Lung (tissue), 14 donors: Measurements from ENCODE around the gene TUBB8B. TPM values are rescaled to one million over a fixed set of nuclear protein-coding genes. Genes with fewer than 3 reads are reported as not detected.
"Not testable (repeated sequence)": the region's sequence is repeated elsewhere in the genome, so short reads cannot be mapped to it uniquely, and the experiment has no call there.

Experiments used
- ATAC-seq: fragments of 200-7000 bp; cut with Tn5 transposase; one replicate; pipeline ENCODE4 v1.9.1; 2020; ENCODE audit warnings: moderate number of reproducible peaks; ENCODE audit not compliant: insufficient read depth, low FRiP score
- DNase-seq, 3 donors: peaks; one replicate each; pipeline ENCODE4 v3.0.0-alpha.2; 2013 to 2017
- H3K27ac ChIP-seq, 2 donors: one replicate each; pipeline ENCODE4 v1.5.1; 2013; ENCODE audit warnings: mild to moderate bottlenecking in 2 of 2, moderate library complexity in 2 of 2, control low read depth in 1 of 2, inconsistent platforms in 1 of 2, low read depth in 1 of 2, low read length in 1 of 2
- H3K27me3 ChIP-seq, 3 donors: one replicate each; pipeline ENCODE4 v1.5.1; 2013; ENCODE audit warnings: low read length in 2 of 3; ENCODE audit not compliant: control insufficient read depth in 3 of 3, insufficient read depth in 3 of 3
- H3K36me3 ChIP-seq, 4 donors: one replicate each; pipeline ENCODE4 v1.5.1; 2013; ENCODE audit warnings: low read length in 4 of 4, mild to moderate bottlenecking in 1 of 4, moderate library complexity in 1 of 4; ENCODE audit not compliant: control insufficient read depth in 4 of 4, insufficient read depth in 4 of 4
- H3K4me1 ChIP-seq, 5 donors: one replicate each; pipeline ENCODE4 v1.5.1; 2013; ENCODE audit warnings: low read length in 5 of 5, mild to moderate bottlenecking in 2 of 5, moderate library complexity in 1 of 5; ENCODE audit not compliant: control insufficient read depth in 5 of 5, insufficient read depth in 5 of 5
- H3K4me3 ChIP-seq: one replicate; pipeline ENCODE4 v1.5.1; 2013; ENCODE audit warnings: mild to moderate bottlenecking, control low read depth, moderate library complexity
- H3K9ac ChIP-seq, 2 donors: one replicate each; pipeline ENCODE4 v1.5.1; 2013; ENCODE audit warnings: low read length in 2 of 2, control low read depth in 1 of 2; ENCODE audit not compliant: insufficient read depth in 1 of 2
- H3K9me3 ChIP-seq, 4 donors: one replicate each; pipeline ENCODE4 v1.5.1; 2013; ENCODE audit warnings: low read length in 3 of 4, mild to moderate bottlenecking in 1 of 4, moderate library complexity in 1 of 4; ENCODE audit not compliant: control insufficient read depth in 4 of 4, insufficient read depth in 3 of 4
- WGBS, 2 donors: extraction: QIAGEN DNeasy Blood & Tissue Kit; methylation state at CpG; one replicate each; pipeline ENCODE4 v1.1.7; 2013; 5-methylcytosine and 5-hydroxymethylcytosine counted together
- long read RNA-seq, 5 donors: transcript quantifications; one replicate each; lab custom pipeline, GENCODE V29; 2026
- polyA plus RNA-seq, 2 donors: library from polyadenylated mRNA; stranded (reverse); fragments of 200-250 nt; gene quantifications; one replicate each; pipeline ENCODE4 v1.2.1, GENCODE V29; 2013
- total RNA-seq, 2 donors: library from RNA; depleted of rRNA in 1 of 2; stranded (reverse); fragments of >200 nt in 1 of 2; gene quantifications; one replicate each; pipeline ENCODE4 v1.2.1, GENCODE V29; 2014 to 2021
- donor health status: Bipolar disorder and iron deficiency.
- donor health status: healthy.
- donor health status: DM: yes; HTN: yes; CAD: no.

TUBB8B gene
- not detected for total RNA-seq
- under 1 TPM; 0.38 to 0.47 TPM for polyA plus RNA-seq
- long read RNA-seq, donor 1, result 0 reads
- long read RNA-seq, donor 2, result 0 reads
- long read RNA-seq, donor 3, result 0 reads
- long read RNA-seq, donor 4, result 0 reads
- long read RNA-seq, donor 5, result 0 reads

DNA sequence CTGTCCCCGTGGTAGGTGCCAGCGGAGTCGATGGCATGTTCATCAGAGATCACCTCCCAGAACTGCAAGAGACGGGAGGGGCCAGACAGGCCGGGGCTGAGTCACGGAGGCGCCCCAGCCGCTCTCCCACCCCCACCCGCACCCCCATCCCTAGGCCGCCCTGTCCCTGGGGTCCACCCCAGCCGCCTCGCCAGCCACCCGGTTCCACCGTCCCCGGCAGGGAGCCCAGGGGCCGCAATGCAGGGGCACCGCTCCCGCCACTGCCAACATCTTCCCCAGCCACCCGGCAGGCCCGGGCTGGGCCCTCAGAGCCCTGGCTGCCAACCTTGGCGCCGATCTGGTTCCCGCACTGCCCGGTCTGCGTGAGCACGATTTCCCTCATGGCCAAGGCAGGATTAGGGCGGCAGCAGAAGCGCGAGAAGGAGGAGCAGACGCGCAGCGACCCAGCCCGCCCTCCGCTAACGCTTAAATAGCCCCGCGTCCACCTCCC, at the start of gene TUBB8B:
TSS of gene TUBB8B (minus strand) at position 440 of the 490 bp plus-strand sequence. CDS start at position 382, 58 bp downstream.
- not testable (repeated sequence) for ATAC-seq, H3K4me1 ChIP-seq, DNase-seq, H3K4me3 ChIP-seq, H3K27me3 ChIP-seq, H3K9me3 ChIP-seq, H3K9ac ChIP-seq, H3K27ac ChIP-seq, H3K36me3 ChIP-seq
- WGBS, 2 donors, result 85 to 91% methylated on average over 28 to 37 of the region's 37 CpGs

DNA sequence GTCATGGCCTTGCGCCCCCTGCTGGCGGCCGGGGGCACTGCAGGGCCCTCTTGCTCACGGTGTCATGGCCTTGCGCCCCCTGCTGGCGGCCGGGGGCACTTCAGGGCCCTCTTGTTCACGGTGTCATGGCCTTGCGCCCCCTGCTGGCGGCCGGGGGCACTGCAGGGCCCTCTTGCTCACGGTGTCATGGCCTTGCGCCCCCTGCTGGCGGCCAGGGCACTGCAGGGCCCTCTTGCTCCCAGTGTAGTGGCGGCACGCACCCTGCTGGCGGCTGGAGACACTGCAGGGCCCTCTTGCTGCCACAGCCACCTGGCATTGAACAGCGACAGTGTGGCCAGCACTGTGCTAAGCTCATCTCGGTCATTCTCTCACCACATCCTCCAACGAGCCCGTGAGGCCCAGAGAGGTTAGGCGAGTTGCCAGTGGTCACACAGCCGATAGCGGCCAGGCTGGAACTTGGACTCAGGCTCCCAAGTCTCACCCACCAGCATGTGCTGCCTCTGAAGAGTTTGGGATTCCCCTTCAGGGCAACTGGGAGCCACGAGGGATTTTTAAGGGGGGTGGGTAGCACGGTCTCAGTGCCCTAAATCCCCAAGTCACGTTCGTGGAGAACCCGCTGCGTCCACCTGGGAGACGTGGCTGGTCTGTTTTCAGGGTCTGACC, 48.0 kb upstream of the TUBB8B start:
- not testable (repeated sequence) for H3K4me3 ChIP-seq, H3K4me1 ChIP-seq, H3K27ac ChIP-seq, H3K9ac ChIP-seq, H3K36me3 ChIP-seq, H3K27me3 ChIP-seq, ATAC-seq, H3K9me3 ChIP-seq, DNase-seq
- WGBS, 2 donors, result 79 to 85% methylated on average over 22 to 30 of the region's 31 CpGs

DNA sequence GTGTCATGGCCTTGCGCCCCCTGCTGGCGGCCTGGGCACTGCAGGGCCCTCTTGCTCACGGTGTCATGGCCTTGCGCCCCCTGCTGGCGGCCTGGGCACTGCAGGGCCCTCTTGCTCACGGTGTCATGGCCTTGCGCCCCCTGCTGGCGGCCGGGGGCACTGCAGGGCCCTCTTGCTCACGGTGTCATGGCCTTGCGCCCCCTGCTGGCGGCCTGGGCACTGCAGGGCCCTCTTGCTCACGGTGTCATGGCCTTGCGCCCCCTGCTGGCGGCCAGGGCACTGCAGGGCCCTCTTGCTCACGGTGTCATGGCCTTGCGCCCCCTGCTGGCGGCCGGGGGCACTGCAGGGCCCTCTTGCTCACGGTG, 47.3 kb upstream of the TUBB8B start:
- not testable (repeated sequence) for H3K27me3 ChIP-seq, H3K4me1 ChIP-seq, H3K9me3 ChIP-seq, H3K27ac ChIP-seq, H3K36me3 ChIP-seq, H3K4me3 ChIP-seq, DNase-seq, H3K9ac ChIP-seq, ATAC-seq
- WGBS, 2 donors, result 60 to 75% methylated on average over 1 to 16 of the region's 20 CpGs

DNA sequence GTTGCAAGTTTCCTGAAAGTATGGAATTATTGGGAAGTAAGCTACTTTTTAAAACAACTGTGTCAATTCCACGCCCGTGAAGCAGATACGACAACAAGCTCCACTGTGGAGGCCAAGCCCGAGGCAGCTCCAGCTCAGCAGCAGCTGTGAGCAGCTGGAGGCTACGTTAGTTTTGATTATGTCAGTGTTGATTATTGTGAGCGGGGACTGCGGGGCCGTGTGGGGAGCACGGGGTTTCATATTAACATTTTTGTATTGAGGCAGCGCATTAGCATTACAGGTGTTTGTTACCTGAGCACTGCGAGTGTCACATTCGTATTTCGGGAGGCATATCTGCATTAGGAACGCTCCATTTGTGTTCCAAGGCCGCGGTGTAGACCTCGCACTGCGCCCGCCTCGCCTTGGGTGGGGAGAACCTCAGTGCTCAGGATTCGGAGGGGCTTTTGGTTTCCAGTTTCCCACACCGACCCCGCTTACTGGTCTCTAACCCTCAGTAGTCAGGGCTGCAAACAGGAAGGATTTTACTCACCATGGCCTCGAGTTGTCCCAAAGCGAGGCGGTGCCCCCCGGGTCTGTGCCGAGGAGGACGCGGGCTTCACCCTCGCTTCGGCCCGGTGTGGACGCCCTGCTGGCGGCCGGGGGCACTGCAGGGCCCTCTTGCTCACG, 46.8 kb upstream of the TUBB8B start:
- H3K9ac ChIP-seq, ATAC-seq, H3K36me3 ChIP-seq, H3K4me1 ChIP-seq, H3K27me3 ChIP-seq, H3K4me3 ChIP-seq, H3K27ac ChIP-seq, H3K9me3 ChIP-seq: not testable (repeated sequence)
- 89 to 90% methylated on average over 14 to 20 of the region's 37 CpGs for WGBS, 2 donors
- peak in 2 of 3 donors; percentile 10 to 16 for DNase-seq

DNA sequence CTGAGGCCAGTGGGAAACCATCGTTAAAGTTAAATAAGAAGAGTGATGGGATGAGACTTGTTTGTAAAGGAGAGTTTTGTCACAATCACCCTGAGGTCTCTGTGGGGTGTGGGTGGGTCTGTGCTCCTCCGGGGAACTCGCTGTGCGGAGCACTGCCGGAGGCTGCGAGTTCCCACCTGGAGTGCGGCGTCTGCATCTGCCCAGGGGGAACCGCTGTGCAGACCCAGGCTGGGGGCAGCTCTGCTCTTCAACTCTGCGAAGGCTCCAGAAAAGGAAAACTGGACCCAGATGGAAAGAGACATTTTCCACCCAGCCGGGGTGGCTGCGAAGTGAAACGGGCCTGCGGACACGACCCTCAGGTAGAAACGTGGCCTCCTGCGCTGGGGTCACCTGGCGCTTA, 46.2 kb upstream of the TUBB8B start:
- 87 to 91% methylated on average over 15 to 18 of the region's 18 CpGs for WGBS, 2 donors
- not testable (repeated sequence) for H3K9ac ChIP-seq, H3K27ac ChIP-seq, H3K4me3 ChIP-seq, ATAC-seq, H3K36me3 ChIP-seq, H3K4me1 ChIP-seq, H3K9me3 ChIP-seq, H3K27me3 ChIP-seq, DNase-seq

DNA sequence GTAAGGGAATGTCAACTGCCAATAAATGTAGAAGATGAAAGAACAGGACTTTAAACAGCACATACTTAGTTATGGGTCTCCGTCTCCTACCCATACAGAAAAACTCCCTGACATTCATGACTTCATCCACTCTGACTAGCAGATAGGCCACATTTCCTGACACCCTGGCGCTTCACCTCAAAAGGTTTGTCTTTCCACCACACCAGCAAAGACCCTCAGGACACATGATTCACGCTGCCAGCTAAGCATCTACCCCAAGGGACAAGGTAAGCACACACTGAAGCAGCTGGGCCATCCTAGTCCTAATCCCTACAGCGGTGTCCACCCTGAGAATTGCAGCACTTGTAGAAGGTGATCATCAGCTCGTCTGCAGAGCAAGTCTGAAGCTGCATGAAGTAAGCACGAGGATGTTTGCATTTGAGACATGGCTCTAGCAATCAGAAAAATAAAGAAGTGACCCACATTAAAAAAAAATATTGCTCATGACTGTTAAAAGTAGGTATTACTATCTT, 44.5 kb upstream of the TUBB8B start:
- H3K4me3 ChIP-seq, H3K4me1 ChIP-seq, H3K27me3 ChIP-seq, H3K27ac ChIP-seq, H3K9me3 ChIP-seq, H3K9ac ChIP-seq, DNase-seq, ATAC-seq, H3K36me3 ChIP-seq: not testable (repeated sequence)
- WGBS, 2 donors, result 80% methylated on average over 6 of the region's 6 CpGs

DNA sequence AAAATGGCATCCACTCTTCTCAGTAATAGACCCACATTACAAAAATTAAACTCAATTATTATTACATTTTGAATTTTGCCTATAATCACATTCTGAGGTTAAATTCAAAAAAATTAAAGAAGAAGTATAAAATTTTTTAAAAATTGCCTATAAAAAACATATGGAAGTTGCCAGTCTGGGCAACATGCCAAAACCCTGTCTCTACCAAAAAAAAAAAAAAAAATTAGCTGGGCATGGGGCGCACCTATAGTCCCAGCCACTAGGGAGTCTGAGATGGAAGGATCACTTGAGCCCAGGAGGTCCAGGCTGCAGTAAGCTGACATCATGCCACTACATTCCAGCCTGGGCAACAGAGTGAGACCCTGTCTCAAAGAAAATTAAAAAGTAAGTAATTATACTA, 42.1 kb upstream of the TUBB8B start:
- H3K27ac ChIP-seq, DNase-seq, H3K36me3 ChIP-seq, H3K4me1 ChIP-seq, ATAC-seq, H3K9ac ChIP-seq, H3K9me3 ChIP-seq, H3K4me3 ChIP-seq, H3K27me3 ChIP-seq: not testable (repeated sequence)
- 91 to 100% methylated on average over 1 of the region's 1 CpG for WGBS, 2 donors
